Common myeloid progenitor, CD34-positive (primary cell): ENCODE data around the gene MAP3K14.

Experiments used
- CTCF ChIA-PET: fragments of 350-600 bp; sonication (Branson Sonifier 250); formaldehyde crosslinking; loops from one replicate; lab custom pipeline; 2021; ENCODE audit warnings: antibody characterized with exemption; lab: Charles Lee
- POLR2A ChIA-PET: fragments of 350-600 bp; sonication (Branson Sonifier 250); formaldehyde crosslinking; loops from one replicate; lab custom pipeline; 2021; ENCODE audit warnings: antibody characterized with exemption; lab: Charles Lee
- DNase-seq, 3 donors: peaks; one replicate each; pipeline versions ENCODE4 v3.0.0 to v3.0.0-alpha.2; 2013
- H3K27ac ChIP-seq, 2 experiments: 1 replicate in 1 of 2; 2 replicates in 1 of 2; pipeline ENCODE4 v1.7.0; 2013; ENCODE audit warnings: inconsistent platforms in 2 of 2, low read length in 2 of 2, mild to moderate bottlenecking in 2 of 2, low read depth in 1 of 2, moderate library complexity in 1 of 2; ENCODE audit not compliant: severe bottlenecking in 2 of 2, insufficient read depth in 1 of 2, poor library complexity in 1 of 2
- H3K27me3 ChIP-seq, 5 experiments: replicated peaks in 2 of 5; 1 replicate in 3 of 5; 2 replicates in 2 of 5; pipeline versions ENCODE4 v1.6.1 to v1.7.0; 2013; ENCODE audit warnings: low read length in 4 of 5, mild to moderate bottlenecking in 2 of 5, moderate library complexity in 2 of 5, inconsistent platforms in 1 of 5; ENCODE audit not compliant: insufficient read depth in 5 of 5, control insufficient read depth in 4 of 5
- H3K36me3 ChIP-seq, 4 experiments: 1 replicate in 2 of 4; 2 replicates in 2 of 4; pipeline versions ENCODE4 v1.6.1 to v1.7.0; 2013; ENCODE audit warnings: low read length in 3 of 4, control low read depth in 1 of 4, mild to moderate bottlenecking in 1 of 4; ENCODE audit not compliant: control insufficient read depth in 4 of 4, insufficient read depth in 4 of 4
- H3K4me1 ChIP-seq, 4 experiments: 1 replicate in 3 of 4; 2 replicates in 1 of 4; pipeline versions ENCODE4 v1.6.1 to v1.7.1; 2013; ENCODE audit warnings: low read length in 3 of 4, mild to moderate bottlenecking in 3 of 4, control low read depth in 1 of 4, inconsistent platforms in 1 of 4, moderate library complexity in 1 of 4; ENCODE audit not compliant: control insufficient read depth in 4 of 4, insufficient read depth in 4 of 4; ENCODE audit errors: control extremely low read depth in 1 of 4
- H3K4me3 ChIP-seq, 7 experiments: 1 replicate in 4 of 7; 2 replicates in 3 of 7; pipeline versions ENCODE4 v1.5.1 to v1.7.0; 2013; ENCODE audit warnings: mild to moderate bottlenecking in 7 of 7, low read length in 6 of 7, moderate library complexity in 6 of 7, inconsistent platforms in 2 of 7, low read depth in 2 of 7, control low read depth in 1 of 7; ENCODE audit not compliant: insufficient read depth in 4 of 7, control insufficient read depth in 1 of 7; ENCODE audit errors: extremely low read depth in 1 of 7
- H3K9me3 ChIP-seq, 5 experiments: 1 replicate in 4 of 5; 2 replicates in 1 of 5; pipeline versions ENCODE4 v1.6.1 to v1.7.1; 2013; ENCODE audit warnings: low read length in 4 of 5, mild to moderate bottlenecking in 2 of 5, inconsistent platforms in 1 of 5, low read depth in 1 of 5, moderate library complexity in 1 of 5; ENCODE audit not compliant: control insufficient read depth in 4 of 5, insufficient read depth in 2 of 5; ENCODE audit errors: control extremely low read depth in 1 of 5
- WGBS: methylation state at CpG from one replicate; pipeline ENCODE4 v1.1.5; 2013; ENCODE audit not compliant: insufficient coverage; 5-methylcytosine and 5-hydroxymethylcytosine counted together

The MAP3K14 gene

GRCh38 chr17:45334701-45335677 is 18.2 kb upstream of the MAP3K14 start:
- no peak for DNase-seq
- ChIA-PET CTCF (interaction anchor here (0.7 to 2.1 kb wide), 6 partner anchors 8 to 57 kb away, joined by 3 to 8 read pairs (median 4); partner anchors contain the start of gene MAP3K14), POLR2A (no interaction called here)
- no peak overlapping the region for H3K4me3 ChIP-seq
- H3K27ac ChIP-seq: no peak overlapping the region
- peaks cover 5 to 27% (median 20%) of the 10 kb centered on the region in 4 experiments for H3K4me1 ChIP-seq
- no peaks in the 10 kb centered on the region for H3K27me3 ChIP-seq
- no peaks in the 10 kb centered on the region for H3K36me3 ChIP-seq
- 95% methylated on average over 8 of the region's 11 CpGs for WGBS
- H3K9me3 ChIP-seq: no peaks in the 10 kb centered on the region

- no peak for DNase-seq
- Histone ChIP-seq H3K4me1 (peaks cover 5 to 34% (median 20%) of the 10 kb centered on the region in 4 experiments), H3K36me3 (no peaks in the 10 kb centered on the region), H3K27ac (no peak overlapping the region), H3K9me3 (no peaks in the 10 kb centered on the region), H3K4me3 (no peak overlapping the region), H3K27me3 (no peaks in the 10 kb centered on the region)
- WGBS: no CpG with 5 or more reads among the region's 1 CpG
- CTCF ChIA-PET: interaction anchor here (0.7 to 2.1 kb wide), 7 partner anchors 8 to 57 kb away, joined by 3 to 8 read pairs (median 3); partner anchors contain the start of gene MAP3K14
- POLR2A ChIA-PET: no interaction called here
Measured at GRCh38 chr17:45334231-45334630, 17.4 kb upstream of the MAP3K14 start.

DNA sequence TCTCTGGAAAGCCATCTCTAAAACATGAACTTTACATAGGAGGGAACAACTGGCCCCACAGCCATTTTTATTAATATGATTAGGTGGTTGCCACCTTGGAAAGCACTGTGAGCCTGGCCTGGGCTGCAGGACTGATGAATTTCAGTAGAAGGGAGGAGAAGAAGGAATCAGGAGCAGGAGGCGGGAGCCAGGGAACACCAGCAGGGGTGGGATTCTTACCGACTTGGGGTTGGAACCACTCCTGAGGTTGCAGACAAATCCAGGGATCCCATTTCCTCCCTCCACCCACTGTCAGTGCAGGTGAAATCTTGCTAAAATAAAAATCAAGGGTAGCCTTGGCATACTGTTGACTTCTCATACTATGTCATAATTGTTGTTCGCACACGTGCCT is 16.9 kb upstream of the MAP3K14 start:
- ChIA-PET POLR2A (interaction anchor here (0.9 kb wide), 1 partner anchor 10 kb away, joined by 3 read pairs; no protein-coding TSS in a partner anchor), CTCF (interaction anchor here (0.8 to 2.1 kb wide), 6 partner anchors 11 to 56 kb away, joined by 3 to 8 read pairs (median 3); partner anchors contain the start of gene MAP3K14)
- peaks cover 5 to 35% (median 20%) of the 10 kb centered on the region in 4 experiments for H3K4me1 ChIP-seq
- 100% methylated on average over 2 of the region's 4 CpGs for WGBS
- H3K27me3 ChIP-seq: no peaks in the 10 kb centered on the region
- H3K4me3 ChIP-seq: peak overlapping the region in 1 of 7 experiments; percentile 42
- no peaks in the 10 kb centered on the region for H3K9me3 ChIP-seq
- peak overlapping the region in 1 of 2 experiments; percentile 32 for H3K27ac ChIP-seq
- DNase-seq: no peak
- H3K36me3 ChIP-seq: no peaks in the 10 kb centered on the region

GRCh38 chr17:45332989-45333701 is 16.3 kb upstream of the MAP3K14 start:
- H3K27me3 ChIP-seq: no peaks in the 10 kb centered on the region
- peak overlapping the region in 3 of 7 experiments; percentile 20 to 42 (median 22) for H3K4me3 ChIP-seq
- H3K36me3 ChIP-seq: no peaks in the 10 kb centered on the region
- peak; percentile 59 to 91 (median 88) for DNase-seq
- ChIA-PET CTCF (interaction anchor here (1.0 to 2.1 kb wide), 5 partner anchors 13 to 44 kb away, joined by 3 to 8 read pairs (median 3); no protein-coding TSS in a partner anchor), POLR2A (interaction anchor here (0.6 to 1.0 kb wide), 3 partner anchors 10 to 13 kb away, joined by 3 read pairs; no protein-coding TSS in a partner anchor)
- H3K27ac ChIP-seq: peak overlapping the region in 1 of 2 experiments; percentile 32
- no peaks in the 10 kb centered on the region for H3K9me3 ChIP-seq
- WGBS: 10% methylated on average over 2 of the region's 4 CpGs
- H3K4me1 ChIP-seq: peaks cover 5 to 35% (median 20%) of the 10 kb centered on the region in 4 experiments

DNA sequence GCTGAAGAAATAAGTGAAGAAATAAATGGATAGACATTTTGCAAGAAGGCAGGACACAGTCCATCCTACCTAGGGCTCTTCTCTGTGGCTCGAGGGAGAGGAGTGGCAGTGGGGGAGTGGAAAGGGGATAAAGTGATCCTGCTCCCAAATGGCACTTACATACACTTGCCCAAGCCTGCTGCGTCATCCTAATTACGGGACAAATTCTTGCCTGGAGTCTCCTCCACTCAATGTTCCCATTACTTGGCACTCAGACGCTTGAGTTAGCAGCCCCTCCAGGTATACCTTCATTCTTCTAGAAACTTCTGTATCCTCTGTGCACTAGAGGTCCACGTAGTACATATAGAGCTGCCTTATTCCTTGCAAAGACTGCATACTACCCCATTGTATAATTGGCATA is 15.7 kb upstream of the MAP3K14 start:
- H3K36me3 ChIP-seq: no peaks in the 10 kb centered on the region
- H3K9me3 ChIP-seq: no peaks in the 10 kb centered on the region
- no peak overlapping the region for H3K4me3 ChIP-seq
- CTCF ChIA-PET: interaction anchor here (1.0 to 2.1 kb wide), 4 partner anchors 12 to 44 kb away, joined by 3 to 8 read pairs (median 3); no protein-coding TSS in a partner anchor
- peak overlapping the region in 1 of 2 experiments; percentile 19 for H3K27ac ChIP-seq
- H3K4me1 ChIP-seq: peaks cover 5 to 35% (median 20%) of the 10 kb centered on the region in 4 experiments
- WGBS: 100% methylated on average over 4 of the region's 5 CpGs
- POLR2A ChIA-PET: interaction anchor here (0.6 to 1.0 kb wide), 3 partner anchors 11 to 14 kb away, joined by 3 read pairs; no protein-coding TSS in a partner anchor
- DNase-seq: no peak
- H3K27me3 ChIP-seq: no peaks in the 10 kb centered on the region

DNA sequence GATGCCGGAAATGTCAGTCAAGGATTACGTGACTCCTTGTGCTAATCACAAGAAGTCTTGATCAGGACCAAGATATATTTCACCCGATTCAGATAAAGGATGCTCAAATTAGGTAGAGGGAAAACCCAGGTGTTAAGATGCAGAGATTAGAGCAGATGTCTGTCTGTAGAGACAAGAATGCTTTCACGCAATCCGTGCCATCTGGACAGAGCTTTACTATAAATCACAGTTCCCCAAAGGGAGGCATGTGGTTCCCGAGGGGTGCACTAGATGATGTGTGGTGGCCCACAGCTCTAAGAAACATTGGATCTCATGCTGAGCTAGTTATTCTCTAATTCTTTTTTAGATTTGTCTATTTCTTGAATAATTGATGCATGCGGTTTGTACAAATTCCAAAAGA is 9.8 kb upstream of the MAP3K14 start:
- ChIA-PET POLR2A (no interaction called here), CTCF (interaction anchor here (0.9 to 1.7 kb wide), 5 partner anchors 8 to 49 kb away, joined by 3 to 5 read pairs (median 5); no protein-coding TSS in a partner anchor)
- 91% methylated on average over 6 of the region's 7 CpGs for WGBS
- Histone ChIP-seq H3K9me3 (no peaks in the 10 kb centered on the region), H3K4me3 (no peak overlapping the region), H3K4me1 (peaks cover 0 to 13% (median 3%) of the 10 kb centered on the region in 4 experiments), H3K27me3 (no peaks in the 10 kb centered on the region), H3K36me3 (no peaks in the 10 kb centered on the region), H3K27ac (no peak overlapping the region)
- DNase-seq: no peak
